DMS153 treated with DMSO at 0.1 percent for 48 hours (cell line): ENCODE results near the gene LMTK2.

ENCODE experiments used
- DNase-seq: peaks from one replicate; lab custom pipeline; 2025; ENCODE audit not compliant: unreplicated experiment; lab: John Stamatoyannopoulos, UW

The LMTK2 gene

DNA sequence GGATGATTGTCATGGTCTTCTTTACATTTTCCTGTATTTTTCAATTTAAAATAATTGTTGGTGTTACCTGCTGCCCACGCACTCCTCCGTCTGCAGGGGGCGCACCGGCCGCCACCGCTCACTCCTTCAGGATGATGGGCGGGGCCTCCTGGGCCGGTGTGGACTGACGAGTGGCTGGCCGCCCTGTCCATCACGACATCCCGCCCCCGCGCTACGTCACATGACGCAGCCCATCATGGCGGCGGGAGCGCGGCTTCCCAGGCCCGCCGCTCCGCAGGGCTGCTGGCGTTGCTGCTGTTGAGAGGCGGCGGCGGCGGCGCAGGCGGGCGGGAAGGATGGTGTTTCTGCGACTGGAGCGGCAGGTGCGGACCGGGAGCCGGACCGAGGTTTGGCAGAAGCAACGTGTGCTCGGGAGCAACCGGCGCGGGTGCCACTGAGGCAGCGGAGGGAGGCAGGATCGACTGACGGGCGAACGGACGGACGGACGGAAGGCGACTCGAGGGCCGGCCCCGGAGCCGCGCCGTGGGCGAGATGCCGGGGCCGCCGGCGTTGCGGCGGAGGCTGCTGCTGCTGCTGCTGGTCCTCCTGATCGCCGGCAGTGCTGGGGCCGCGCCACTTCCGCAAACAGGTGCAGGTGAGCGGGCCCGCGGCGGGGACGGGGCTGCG, at the start of gene LMTK2:
Gene LMTK2, plus strand, starts transcription at position 216 of the 666 bp plus-strand sequence. Its CDS starts 316 bp downstream, at position 532.
- DNase-seq = peak; percentile 77

- no peak for DNase-seq
These were observed 49.5 kb upstream of the LMTK2 start for GRCh38 chr7:98057157-98057556.

- DNase-seq = no peak
These were observed 48.5 kb upstream of the LMTK2 start for GRCh38 chr7:98058186-98058585.

- DNase-seq = no peak
These were observed 42.4 kb upstream of the LMTK2 start for GRCh38 chr7:98064233-98064632.

GRCh38 chr7:98066208-98066607, 40.5 kb upstream of the LMTK2 start:
- no peak for DNase-seq

DNA sequence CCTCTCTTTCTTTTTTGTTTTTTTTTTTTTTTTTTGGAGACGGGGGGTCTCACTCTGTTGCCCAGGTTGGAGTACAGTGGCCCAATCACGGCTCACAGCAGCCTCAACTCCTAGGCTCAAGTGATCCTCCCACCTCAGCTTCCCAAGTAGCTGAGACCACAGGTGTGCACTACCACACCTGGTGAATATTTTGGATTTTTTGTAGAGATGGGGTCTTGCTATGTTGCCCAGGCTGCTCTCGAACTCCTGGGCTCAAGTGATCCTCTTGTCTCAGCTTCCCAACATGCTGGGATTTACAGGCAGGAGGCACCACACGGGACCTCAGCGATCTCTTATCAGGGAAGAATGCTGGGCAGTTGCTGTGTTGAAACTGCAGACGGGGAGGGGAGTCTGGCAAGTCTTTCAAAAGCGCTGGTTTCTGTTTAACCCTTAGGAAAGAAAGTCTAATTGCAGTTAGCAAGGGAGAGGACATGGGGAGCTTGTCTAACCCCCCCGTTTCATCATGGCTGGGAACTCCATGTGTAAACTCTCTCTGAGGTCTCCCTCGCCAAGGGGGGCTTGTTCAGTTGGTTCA, 39.6 kb upstream of the LMTK2 start:
- no peak for DNase-seq

DNA sequence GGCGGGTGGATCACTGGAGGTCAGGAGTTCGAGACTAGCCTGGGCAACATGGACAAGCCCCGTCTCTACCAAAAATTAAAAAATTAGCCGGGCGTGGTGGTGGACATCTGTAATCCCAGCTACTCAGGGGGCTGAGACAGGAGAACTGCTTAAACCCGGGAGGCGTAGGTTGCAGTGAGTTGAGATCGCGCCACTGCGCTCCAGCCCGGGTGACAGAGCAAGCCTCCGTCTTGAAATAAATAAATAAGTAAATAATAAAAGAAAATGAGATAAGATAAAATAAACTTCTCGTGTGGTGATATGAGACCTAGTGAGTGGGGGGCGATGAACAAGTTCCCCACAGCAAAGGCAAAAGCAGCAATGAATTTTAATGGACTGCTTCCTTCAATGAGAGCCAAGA, 33.6 kb upstream of the LMTK2 start:
- DNase-seq = no peak

DNA sequence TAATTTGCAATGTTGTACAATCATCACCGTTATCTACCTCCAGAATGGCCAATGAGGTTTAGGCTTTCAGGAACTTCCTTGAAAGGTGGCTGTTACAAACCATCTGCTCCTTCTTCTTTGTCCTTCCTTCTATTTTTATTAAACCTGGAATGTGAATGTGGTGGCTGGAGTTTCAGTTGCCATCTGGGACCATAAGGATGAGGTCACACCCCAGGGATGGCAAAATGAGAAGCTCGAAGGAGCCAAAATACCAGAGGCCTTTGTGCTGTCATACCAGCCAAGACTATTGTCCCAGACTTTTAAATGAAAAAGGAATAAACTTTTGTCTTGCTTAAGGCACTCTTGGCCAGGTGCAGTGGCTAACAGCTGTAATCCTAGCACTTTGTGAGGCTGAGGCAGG, 30.9 kb upstream of the LMTK2 start:
- no peak for DNase-seq

DNA sequence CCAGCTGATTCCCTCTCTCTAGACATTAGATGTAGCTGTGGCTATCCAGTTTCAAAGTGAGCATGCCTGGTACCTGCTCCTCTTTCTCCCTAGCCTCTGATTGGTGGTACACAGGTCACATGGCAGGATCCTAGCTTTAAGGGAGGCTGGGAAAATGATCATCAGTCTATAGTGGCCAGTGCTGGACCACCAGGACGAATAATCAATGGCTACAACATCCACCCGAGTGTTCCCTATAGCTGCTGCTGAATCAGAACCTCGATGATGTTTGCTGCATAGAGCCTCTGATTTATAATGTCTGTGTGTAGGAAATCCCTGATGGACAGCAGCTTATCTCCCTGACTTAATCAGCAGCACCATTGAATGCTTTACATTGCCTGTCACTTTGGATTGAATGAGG, 28.9 kb upstream of the LMTK2 start:
- DNase-seq = no peak

- DNase-seq = no peak
These were observed 28.3 kb upstream of the LMTK2 start for GRCh38 chr7:98078197-98078870.

GRCh38 chr7:98079891-98080648, 26.6 kb upstream of the LMTK2 start:
- DNase-seq = no peak

DNA sequence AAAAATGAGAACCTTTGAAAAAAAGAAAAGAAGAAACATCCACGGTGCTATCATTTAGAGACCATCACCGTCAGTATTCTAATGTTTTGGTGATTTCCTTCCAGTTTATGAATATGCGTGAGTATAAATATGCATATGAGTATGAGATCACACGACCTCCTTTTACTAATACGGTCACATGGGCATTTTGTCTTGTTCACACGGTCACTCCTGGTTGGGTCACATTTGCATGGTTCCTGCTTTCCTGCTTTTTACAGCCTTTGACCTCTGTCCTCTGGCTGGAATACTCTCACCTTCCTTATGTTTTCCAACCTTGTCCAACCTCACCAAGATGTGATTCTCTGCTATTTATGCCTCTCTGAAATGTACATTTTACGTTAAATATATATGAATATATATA, 25.3 kb upstream of the LMTK2 start:
- no peak for DNase-seq

DNA sequence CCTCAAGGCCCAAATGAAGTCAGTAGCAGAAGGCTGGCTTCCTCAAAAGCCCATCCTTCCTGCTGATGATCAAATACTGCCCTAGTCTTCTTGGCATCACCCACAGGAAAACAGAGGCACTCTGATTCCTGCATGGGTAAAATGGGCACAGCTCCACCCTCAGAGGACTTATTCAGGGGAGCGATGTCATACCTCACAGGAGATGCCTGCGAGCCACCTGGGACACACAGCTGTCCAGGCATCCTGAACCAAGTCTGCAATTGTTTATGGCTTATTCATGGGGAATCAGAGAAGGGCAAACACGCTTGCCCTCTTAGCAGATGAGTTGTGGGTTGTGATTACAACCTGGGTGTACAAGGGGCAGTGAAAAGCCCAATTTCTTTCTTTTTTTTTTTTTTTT, 22.0 kb upstream of the LMTK2 start:
- DNase-seq = no peak

GRCh38 chr7:98085674-98086073, 21.0 kb upstream of the LMTK2 start:
- DNase-seq = no peak

- no peak for DNase-seq
These were observed 20.4 kb upstream of the LMTK2 start for GRCh38 chr7:98086281-98086718.

DNA sequence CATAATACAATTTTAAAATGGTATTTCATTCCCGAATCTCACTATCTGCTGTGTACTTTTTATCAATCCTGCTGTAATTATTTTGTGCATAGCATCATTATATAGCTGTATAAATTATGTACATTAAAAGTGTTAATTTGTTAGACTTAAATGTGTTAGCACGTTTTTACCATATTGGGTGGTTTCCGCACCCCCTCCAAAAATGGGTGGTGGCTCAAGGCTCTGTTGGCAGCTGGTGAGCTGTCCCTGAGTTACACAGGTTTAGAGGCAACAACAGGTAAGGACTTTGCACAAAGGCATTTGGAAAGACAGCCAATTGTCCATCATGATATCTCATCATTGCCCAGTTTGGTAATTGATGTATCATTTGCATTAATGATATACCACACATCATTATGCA, 18.6 kb upstream of the LMTK2 start:
- DNase-seq = no peak

DNA sequence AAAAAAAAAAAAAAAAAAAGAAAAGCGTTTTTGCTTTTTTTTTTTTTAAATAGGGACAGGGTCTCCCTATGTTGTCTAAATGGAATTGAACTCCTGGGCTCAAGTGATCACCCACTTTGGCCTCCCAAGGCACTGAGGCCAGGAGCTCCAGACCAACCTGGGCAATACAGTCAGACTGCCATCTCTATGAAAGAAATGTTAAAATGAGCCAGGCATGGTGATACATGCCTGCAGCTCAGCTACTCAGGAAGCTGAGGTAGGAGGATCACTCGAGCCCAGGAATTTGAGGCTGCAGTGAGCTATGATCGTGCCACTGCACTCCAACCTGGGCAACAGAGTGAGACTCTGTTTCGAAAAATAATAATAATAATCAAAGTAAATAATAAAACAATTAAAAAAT, 16.5 kb upstream of the LMTK2 start:
- no peak for DNase-seq

GRCh38 chr7:98091061-98091460, 15.6 kb upstream of the LMTK2 start:
- DNase-seq = no peak

DNA sequence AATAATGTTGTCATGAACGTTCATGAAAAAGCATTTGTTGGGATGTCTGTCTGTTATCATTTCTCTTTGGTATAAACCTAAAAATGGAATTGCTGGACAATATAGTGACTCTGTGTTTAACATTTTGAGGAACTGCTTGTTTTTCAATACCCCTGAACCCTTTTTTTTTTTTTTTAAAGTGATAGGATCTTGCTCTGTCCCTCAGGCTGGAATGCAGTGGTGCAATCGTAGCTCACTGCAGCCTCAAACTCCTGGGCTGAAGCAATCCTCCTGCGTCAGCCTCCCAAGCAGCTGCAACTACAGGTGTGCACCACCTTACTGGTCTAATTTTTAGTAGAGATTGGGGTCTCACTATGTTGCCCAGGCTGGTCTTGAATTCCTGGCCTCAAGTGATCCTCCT, 15.1 kb upstream of the LMTK2 start:
- no peak for DNase-seq

DNA sequence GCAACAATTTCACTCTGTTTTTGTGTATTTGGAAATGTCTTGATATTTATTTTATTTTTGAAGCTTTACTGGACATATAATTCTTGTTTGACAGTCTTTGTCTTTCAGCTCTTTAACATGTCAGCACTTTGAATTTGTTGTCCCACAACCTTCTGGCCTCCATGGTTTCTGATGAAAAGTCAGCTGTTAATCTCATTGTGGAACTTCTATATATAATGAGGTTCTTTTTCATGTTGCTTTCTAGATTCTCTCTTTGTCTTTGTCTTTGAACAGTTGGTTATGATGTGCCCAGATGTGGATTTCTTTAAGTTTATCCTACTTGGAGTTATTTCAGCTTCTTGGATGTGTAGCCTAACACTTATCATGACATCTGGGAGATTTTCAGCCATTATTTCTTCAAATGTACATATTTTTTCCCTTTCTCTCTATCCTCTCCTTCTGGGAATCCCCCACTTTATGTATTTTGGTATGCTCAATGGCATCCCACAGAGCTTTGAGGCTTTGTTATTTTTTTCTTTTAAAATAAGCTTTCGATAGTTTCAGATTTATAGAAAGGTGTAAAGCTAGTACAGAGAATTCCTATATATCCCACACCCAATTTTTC, 9.5 kb upstream of the LMTK2 start:
- DNase-seq = no peak

DNA sequence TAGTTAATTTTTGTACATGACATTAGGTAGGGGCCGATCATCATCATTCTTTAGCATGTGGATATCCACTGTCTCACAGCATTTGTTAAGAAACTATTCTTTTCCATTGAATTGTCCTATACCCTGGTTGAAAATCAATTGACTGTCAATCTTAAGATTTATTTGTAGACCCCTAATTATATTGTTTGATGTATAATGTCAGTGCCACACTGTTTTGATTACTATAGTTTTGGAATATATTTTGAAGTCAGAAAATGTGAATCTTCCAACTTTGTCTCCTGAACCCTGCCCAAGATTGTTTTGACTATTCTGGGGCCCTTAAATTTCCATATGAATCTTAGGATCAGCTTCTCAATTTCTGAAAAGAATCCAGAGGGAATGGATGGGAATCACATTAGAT, 6.6 kb upstream of the LMTK2 start:
- DNase-seq = no peak
